Measurements from ENCODE around the gene URGCP.

- TF ChIP-seq POLR2AphosphoS5 (IDR thresholded peaks at IDR 0.05; ENCODE audit: low read depth): no peak
- TF ChIP-seq CTCF (conservative IDR thresholded peaks at IDR 0.05; ENCODE audit: low read depth in 2 of 2): no peak
- no peak for TF ChIP-seq EZH2phosphoT487 (IDR thresholded peaks at IDR 0.05; ENCODE audit: unreplicated experiment)
These were observed 24.9 kb upstream of the URGCP start for GRCh38 chr7:43931346-43931745.

All from GM23338 (cell line).